ENCODE measurements around the gene TNFAIP8L3. TPM values are rescaled to one million over a fixed set of nuclear protein-coding genes. Genes with fewer than 3 reads are reported as not detected.

TNFAIP8L3 gene
- total RNA-seq, 1 donor from 2014 or later: not detected

DNA sequence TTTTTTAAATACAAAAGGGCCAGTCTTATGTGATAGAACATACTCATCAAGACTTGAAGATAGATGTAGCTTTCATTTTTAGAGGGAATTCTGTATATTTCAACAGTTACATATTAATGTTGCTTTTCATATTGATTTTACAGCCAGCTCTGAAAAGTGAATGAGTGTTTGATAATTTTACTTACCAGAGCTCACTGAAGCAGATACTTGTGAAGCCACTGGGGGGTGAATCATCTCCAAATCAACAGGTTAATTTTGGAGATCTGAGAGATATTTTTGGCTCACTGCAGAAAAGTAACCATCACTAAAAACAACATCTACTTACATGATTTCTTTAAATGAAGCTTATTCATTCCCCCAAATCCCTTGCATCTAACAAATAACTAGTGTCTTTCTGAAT is 24.7 kb downstream of the TNFAIP8L3 start:
- DNase-seq: no peak
- H3K36me3 Mint-ChIP-seq (ENCODE audit: unreplicated experiment): no peaks in the 10 kb centered on the region
- no peaks in the 10 kb centered on the region for H3K4me1 Mint-ChIP-seq (ENCODE audit: low read depth, unreplicated experiment)
- TF ChIP-seq, protein P1, sequence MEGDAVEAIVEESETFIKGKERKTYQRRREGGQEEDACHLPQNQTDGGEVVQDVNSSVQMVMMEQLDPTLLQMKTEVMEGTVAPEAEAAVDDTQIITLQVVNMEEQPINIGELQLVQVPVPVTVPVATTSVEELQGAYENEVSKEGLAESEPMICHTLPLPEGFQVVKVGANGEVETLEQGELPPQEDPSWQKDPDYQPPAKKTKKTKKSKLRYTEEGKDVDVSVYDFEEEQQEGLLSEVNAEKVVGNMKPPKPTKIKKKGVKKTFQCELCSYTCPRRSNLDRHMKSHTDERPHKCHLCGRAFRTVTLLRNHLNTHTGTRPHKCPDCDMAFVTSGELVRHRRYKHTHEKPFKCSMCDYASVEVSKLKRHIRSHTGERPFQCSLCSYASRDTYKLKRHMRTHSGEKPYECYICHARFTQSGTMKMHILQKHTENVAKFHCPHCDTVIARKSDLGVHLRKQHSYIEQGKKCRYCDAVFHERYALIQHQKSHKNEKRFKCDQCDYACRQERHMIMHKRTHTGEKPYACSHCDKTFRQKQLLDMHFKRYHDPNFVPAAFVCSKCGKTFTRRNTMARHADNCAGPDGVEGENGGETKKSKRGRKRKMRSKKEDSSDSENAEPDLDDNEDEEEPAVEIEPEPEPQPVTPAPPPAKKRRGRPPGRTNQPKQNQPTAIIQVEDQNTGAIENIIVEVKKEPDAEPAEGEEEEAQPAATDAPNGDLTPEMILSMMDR (IDR thresholded peaks at IDR 0.05; ENCODE audit: partially characterized antibody, unreplicated experiment): no peak
- H3K9me3 Mint-ChIP-seq (ENCODE audit: unreplicated experiment): no peaks in the 10 kb centered on the region
- H3K4me3 Mint-ChIP-seq (ENCODE audit: unreplicated experiment): no peak overlapping the region
- H3K27ac Mint-ChIP-seq (ENCODE audit: unreplicated experiment): no peak overlapping the region
- H3K27me3 Mint-ChIP-seq (ENCODE audit: unreplicated experiment): no peaks in the 10 kb centered on the region

DNA sequence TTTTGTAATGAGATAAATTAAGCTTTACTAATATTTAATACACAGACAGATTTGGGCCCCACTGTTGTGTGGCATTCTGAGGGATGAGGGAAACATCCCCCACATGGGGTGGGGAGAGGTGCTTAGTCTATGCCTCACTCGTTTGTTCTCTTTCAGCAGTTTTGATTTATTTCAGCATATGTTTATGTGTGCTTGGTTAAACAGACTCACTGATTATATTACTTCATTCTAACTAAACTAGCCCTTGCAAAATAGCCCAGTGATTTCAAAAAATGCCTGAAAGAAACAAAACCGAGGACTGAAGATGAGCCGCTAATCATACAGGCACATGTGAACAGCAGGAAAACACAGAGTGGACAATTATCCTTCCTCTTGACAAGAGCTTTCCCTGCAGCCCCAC is 27.2 kb downstream of the TNFAIP8L3 start:
- H3K4me1 Mint-ChIP-seq (ENCODE audit: low read depth, unreplicated experiment): no peaks in the 10 kb centered on the region
- no peak overlapping the region for H3K4me3 Mint-ChIP-seq (ENCODE audit: unreplicated experiment)
- no peaks in the 10 kb centered on the region for H3K27me3 Mint-ChIP-seq (ENCODE audit: unreplicated experiment)
- H3K27ac Mint-ChIP-seq (ENCODE audit: unreplicated experiment): no peak overlapping the region
- TF ChIP-seq, protein P1 (IDR thresholded peaks at IDR 0.05; ENCODE audit: partially characterized antibody, unreplicated experiment): no peak
- no peaks in the 10 kb centered on the region for H3K36me3 Mint-ChIP-seq (ENCODE audit: unreplicated experiment)
- DNase-seq: no peak
- peaks cover 3% of the 10 kb centered on the region for H3K9me3 Mint-ChIP-seq (ENCODE audit: unreplicated experiment)

DNA sequence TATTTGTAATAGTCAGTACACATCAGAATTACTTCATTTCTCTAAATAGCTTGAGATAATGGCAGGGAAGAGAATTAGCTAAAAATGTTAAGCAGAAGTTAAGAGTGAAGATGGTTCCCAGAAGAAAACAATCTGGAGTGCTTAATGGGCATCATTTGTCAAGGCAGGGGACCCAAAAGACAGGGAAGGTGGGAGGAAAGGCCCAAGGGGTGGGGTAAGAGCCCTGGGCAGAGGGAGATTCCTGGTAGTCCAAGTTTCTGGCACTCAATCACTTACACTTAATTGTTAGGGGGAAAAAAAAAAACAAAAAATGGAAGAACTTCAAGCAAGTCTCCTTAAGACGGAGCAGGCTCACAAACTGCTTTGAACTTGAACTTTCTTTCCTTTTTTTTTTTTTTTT is 28.9 kb downstream of the TNFAIP8L3 start:
- H3K27me3 Mint-ChIP-seq (ENCODE audit: unreplicated experiment): no peaks in the 10 kb centered on the region
- H3K4me3 Mint-ChIP-seq (ENCODE audit: unreplicated experiment): no peak overlapping the region
- H3K27ac Mint-ChIP-seq (ENCODE audit: unreplicated experiment): no peak overlapping the region
- peaks cover 3% of the 10 kb centered on the region for H3K9me3 Mint-ChIP-seq (ENCODE audit: unreplicated experiment)
- no peak for DNase-seq
- no peaks in the 10 kb centered on the region for H3K4me1 Mint-ChIP-seq (ENCODE audit: low read depth, unreplicated experiment)
- TF ChIP-seq, protein P1 (IDR thresholded peaks at IDR 0.05; ENCODE audit: partially characterized antibody, unreplicated experiment): no peak
- H3K36me3 Mint-ChIP-seq (ENCODE audit: unreplicated experiment): no peaks in the 10 kb centered on the region

DNA sequence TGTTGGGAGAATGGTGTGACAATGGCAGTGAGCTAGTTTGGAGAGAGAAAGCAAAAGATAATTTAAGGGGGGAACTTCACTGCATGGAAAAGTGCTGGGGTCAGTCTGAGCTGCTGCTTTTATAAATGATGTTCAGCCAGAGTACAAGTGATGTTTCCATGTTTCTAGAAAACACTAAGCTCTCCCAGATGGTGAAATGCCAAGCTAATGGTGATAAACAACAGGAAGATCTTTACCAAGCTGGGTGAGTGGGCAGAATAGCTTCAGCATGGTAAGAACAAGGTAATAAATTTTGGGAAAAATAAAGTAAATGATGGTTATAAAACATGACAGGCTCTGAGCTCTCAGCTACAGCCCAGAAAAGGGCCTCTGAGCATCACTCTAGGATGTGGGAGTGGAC is 29.4 kb downstream of the TNFAIP8L3 start:
- H3K9me3 Mint-ChIP-seq (ENCODE audit: unreplicated experiment): peaks cover 3% of the 10 kb centered on the region
- no peak for DNase-seq
- TF ChIP-seq, protein P1 (IDR thresholded peaks at IDR 0.05; ENCODE audit: partially characterized antibody, unreplicated experiment): no peak
- H3K4me1 Mint-ChIP-seq (ENCODE audit: low read depth, unreplicated experiment): no peaks in the 10 kb centered on the region
- H3K27me3 Mint-ChIP-seq (ENCODE audit: unreplicated experiment): no peaks in the 10 kb centered on the region
- H3K36me3 Mint-ChIP-seq (ENCODE audit: unreplicated experiment): no peaks in the 10 kb centered on the region
- no peak overlapping the region for H3K4me3 Mint-ChIP-seq (ENCODE audit: unreplicated experiment)
- H3K27ac Mint-ChIP-seq (ENCODE audit: unreplicated experiment): no peak overlapping the region

DNA sequence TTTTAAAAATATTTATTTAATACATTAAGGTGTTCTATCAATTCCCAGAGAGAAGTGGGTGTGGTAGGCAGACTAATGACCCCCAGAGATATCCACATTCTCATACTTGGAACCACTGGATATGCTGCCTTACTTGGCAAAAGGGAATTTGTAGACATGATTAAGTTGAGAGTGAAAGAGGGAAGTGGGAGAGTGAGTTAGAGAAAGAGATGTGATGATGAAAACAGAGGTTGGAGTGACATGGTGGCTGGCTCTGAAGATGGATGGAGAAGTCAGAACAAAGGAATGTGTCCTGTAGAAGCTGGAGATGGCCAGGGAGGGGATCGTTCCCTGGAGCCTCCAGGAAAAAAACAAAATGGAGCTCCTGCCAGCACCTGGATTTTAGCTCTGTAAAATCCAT is 32.0 kb downstream of the TNFAIP8L3 start:
- TF ChIP-seq, protein P1 (IDR thresholded peaks at IDR 0.05; ENCODE audit: partially characterized antibody, unreplicated experiment): no peak
- H3K27me3 Mint-ChIP-seq (ENCODE audit: unreplicated experiment): no peaks in the 10 kb centered on the region
- H3K36me3 Mint-ChIP-seq (ENCODE audit: unreplicated experiment): peaks cover 4% of the 10 kb centered on the region
- H3K4me3 Mint-ChIP-seq (ENCODE audit: unreplicated experiment): no peak overlapping the region
- H3K9me3 Mint-ChIP-seq (ENCODE audit: unreplicated experiment): peaks cover 5% of the 10 kb centered on the region
- no peak for DNase-seq
- H3K4me1 Mint-ChIP-seq (ENCODE audit: low read depth, unreplicated experiment): no peaks in the 10 kb centered on the region
- H3K27ac Mint-ChIP-seq (ENCODE audit: unreplicated experiment): no peak overlapping the region
